GM23338 (cell line): ENCODE data around the gene SYMPK.

Source experiments
- CREB1 ChIP-seq: fragments of 250-450 bp; sonication (Bioruptor Pico); IDR thresholded peaks from 2 replicates; pipeline ENCODE4 v1.5.0; 2020; ENCODE audit warnings: low read depth, mild to moderate bottlenecking, moderate library complexity
- ETS1 ChIP-seq: IDR thresholded peaks from 2 replicates; pipeline ENCODE4 v1.6.1; 2016; ENCODE audit warnings: antibody characterized with exemption
- EZH2 ChIP-seq: fragments of 200-600 bp; sonication (generic); IDR thresholded peaks from one replicate; pipeline ENCODE4 v1.8.0; 2017; ENCODE audit warnings: antibody characterized with exemption, mild to moderate bottlenecking, low read depth; ENCODE audit not compliant: unreplicated experiment
- EZH2phosphoT487 ChIP-seq: fragments of 200-600 bp; sonication (generic); IDR thresholded peaks from one replicate; pipeline ENCODE4 v1.8.1; 2018; ENCODE audit warnings: antibody characterized with exemption; ENCODE audit not compliant: unreplicated experiment
- JUNB ChIP-seq: IDR thresholded peaks from one replicate; pipeline ENCODE4 v1.6.1; 2016; ENCODE audit warnings: antibody characterized with exemption; ENCODE audit not compliant: unreplicated experiment
- NANOG ChIP-seq: IDR thresholded peaks from 2 replicates; pipeline ENCODE4 v1.6.1; 2016; ENCODE audit warnings: antibody characterized with exemption, borderline replicate concordance
- POLR2AphosphoS5 ChIP-seq: IDR thresholded peaks from 2 replicates; pipeline ENCODE4 v1.6.1; 2016; ENCODE audit warnings: antibody characterized with exemption, low read depth
- REST ChIP-seq: IDR thresholded peaks from one replicate; pipeline ENCODE4 v1.6.1; 2018; ENCODE audit warnings: antibody characterized with exemption; ENCODE audit not compliant: unreplicated experiment
- STAT1 ChIP-seq: IDR thresholded peaks from one replicate; pipeline ENCODE4 v1.6.1; 2016; ENCODE audit warnings: antibody characterized with exemption; ENCODE audit not compliant: unreplicated experiment
- ZNF331 ChIP-seq: fragments of 250-450 bp; sonication (Bioruptor Pico); IDR thresholded peaks from 2 replicates; pipeline ENCODE4 v1.5.0; 2020; ENCODE audit warnings: low read depth, mild to moderate bottlenecking, moderate library complexity
- TF ChIP-seq, protein P1 (sequence below), 2 experiments: fragments of 200-600 bp in 1 of 2; sonication (generic) in 1 of 2; conservative IDR thresholded peaks; 2 replicates each; pipeline versions ENCODE4 v1.5.1 to v1.6.1; 2016 to 2017; ENCODE audit warnings: antibody characterized with exemption in 2 of 2, low read depth in 2 of 2, mild to moderate bottlenecking in 2 of 2, moderate library complexity in 1 of 2

GRCh38 chr19:45790942-45791341, 72.0 kb downstream of the SYMPK start:
- TF ChIP-seq, protein P1, sequence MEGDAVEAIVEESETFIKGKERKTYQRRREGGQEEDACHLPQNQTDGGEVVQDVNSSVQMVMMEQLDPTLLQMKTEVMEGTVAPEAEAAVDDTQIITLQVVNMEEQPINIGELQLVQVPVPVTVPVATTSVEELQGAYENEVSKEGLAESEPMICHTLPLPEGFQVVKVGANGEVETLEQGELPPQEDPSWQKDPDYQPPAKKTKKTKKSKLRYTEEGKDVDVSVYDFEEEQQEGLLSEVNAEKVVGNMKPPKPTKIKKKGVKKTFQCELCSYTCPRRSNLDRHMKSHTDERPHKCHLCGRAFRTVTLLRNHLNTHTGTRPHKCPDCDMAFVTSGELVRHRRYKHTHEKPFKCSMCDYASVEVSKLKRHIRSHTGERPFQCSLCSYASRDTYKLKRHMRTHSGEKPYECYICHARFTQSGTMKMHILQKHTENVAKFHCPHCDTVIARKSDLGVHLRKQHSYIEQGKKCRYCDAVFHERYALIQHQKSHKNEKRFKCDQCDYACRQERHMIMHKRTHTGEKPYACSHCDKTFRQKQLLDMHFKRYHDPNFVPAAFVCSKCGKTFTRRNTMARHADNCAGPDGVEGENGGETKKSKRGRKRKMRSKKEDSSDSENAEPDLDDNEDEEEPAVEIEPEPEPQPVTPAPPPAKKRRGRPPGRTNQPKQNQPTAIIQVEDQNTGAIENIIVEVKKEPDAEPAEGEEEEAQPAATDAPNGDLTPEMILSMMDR (conservative IDR thresholded peaks at IDR 0.05; ENCODE audit: low read depth in 2 of 2), result no peak
- no peak for TF ChIP-seq EZH2
- TF ChIP-seq JUNB, result no peak
- no peak for TF ChIP-seq ZNF331
- no peak for TF ChIP-seq POLR2AphosphoS5
- TF ChIP-seq CREB1 (CRISPR knock-in tag), result no peak
- no peak for TF ChIP-seq NANOG
- TF ChIP-seq REST, result no peak
- TF ChIP-seq EZH2phosphoT487, result no peak
- no peak for TF ChIP-seq STAT1
- TF ChIP-seq ETS1, result no peak
